GM21723 (cell line): ENCODE measurements around the gene ELMO1.

ENCODE experiments used
- ATAC-seq: cut with Tn5 transposase; IDR thresholded peaks from one replicate; pipeline ENCODE4 v1.9.1; 2021; ENCODE audit warnings: mild to moderate bottlenecking, moderate library complexity; ENCODE audit not compliant: unreplicated experiment

The ELMO1 gene

GRCh38 chr7:37282093-37282444 is 166.6 kb downstream of the ELMO1 start:
- no peak for ATAC-seq

- ATAC-seq, result no peak
Observed at GRCh38 chr7:37281368-37282092, 167.1 kb downstream of the ELMO1 start.

- ATAC-seq, result no peak
Observed at GRCh38 chr7:37277513-37277912, 171.2 kb downstream of the ELMO1 start.

DNA sequence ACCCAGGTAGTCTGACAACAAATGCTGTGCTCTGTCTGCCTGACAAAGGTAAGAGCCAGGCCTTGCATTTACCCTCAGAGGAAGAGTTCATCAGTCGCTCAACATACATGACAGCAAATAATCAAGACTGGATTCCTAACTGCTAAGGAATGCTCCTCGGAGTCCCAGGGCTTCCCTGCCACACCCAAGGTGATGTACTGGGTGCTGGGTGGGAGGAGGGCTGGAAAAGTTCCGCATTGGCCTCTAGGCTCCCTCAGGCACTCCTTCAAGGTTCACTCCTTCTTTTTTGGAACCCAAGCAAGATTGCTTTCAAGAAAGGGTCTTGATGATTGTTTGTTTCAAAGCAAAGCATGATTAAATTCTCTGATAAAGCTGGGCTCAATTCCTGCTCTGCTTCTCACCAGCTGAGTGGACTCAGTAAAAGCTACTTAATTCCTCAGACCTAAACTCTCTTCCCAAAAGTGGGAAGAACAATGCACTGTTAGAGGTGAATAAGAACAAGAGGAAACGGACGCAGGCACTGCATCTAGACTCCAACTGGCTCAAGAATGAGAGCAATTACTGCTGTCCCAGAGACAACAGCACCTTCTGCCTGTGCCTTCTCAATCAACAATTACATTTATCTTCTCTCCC is 173.5 kb downstream of the ELMO1 start:
- no peak for ATAC-seq

DNA sequence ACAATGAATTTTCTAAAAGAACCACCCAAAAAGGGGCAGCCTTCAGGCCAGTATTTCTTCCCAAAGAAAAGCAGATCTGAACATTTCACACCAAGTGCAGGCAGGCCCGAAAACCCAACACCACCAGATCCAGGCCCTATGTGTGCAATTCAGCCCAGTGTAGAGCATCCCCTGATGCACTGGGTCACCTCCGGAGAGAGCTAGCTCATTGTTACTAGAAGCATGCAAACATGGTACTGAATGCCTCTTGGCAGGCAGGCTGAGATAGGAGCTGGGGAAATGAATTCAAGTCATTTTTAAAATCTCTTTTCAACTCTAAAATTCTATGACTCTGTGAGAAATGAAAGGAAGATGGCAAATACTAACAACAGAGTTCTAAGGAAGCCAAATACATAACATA is 174.8 kb downstream of the ELMO1 start:
- no peak for ATAC-seq

DNA sequence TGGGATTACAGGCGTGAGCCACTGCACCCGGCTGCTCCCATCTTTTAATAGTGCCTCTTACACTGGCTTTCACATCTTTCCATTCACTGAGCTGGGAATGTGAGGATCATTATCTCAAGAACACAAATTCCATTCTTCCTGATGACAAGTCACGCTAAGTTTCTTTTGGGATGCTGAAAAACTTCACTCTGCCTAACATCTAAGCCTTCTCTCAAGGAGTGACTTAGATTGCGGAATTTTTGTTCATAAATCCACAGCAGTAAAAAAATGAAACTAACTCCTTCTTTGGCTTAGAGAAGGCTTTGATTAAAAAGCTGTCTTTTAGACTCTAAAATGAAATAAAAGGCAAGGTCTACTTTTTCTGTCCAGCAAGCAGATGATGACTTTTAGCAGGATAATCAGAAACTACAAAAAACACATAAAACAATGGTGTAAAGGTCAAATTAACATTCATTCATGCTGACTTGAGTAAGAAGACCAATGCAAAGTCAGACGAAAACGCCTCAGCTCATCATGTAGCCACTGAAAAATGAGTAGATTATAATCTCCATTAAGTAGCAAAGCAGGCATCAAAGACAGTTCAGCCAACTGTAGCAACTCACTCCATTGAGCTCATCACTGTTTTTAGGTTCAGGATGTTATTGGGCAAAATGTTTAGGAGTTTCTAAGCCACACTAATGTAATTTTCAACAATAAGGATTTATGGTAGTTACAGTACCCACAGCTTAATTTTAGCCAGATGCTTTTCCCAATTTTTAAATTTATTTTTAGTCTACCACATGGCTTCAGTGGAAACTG is 178.8 kb downstream of the ELMO1 start:
- ATAC-seq, result no peak

GRCh38 chr7:37267251-37267650 is 181.4 kb downstream of the ELMO1 start:
- no peak for ATAC-seq

DNA sequence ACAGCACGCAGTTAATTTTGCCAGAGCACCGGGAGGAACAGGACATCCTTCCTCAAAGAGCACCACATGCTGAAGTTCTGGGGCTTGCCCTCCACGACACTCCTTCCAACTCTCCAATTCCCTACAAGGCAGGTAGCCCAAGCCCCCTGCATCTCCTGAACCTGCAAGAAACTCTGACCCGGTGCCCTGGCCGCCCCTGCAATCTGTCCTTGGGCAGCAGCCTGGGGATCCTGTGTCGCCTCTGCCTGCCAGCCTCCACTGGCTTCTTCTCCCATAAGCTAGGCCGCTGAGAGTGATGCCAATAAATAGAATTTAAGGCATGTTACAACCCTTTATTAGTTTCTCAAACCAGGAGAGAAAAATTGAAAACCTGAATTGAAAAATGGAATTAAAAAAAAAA is 182.8 kb downstream of the ELMO1 start:
- no peak for ATAC-seq

- no peak for ATAC-seq
Observed at GRCh38 chr7:37265006-37265405, 183.7 kb downstream of the ELMO1 start.

DNA sequence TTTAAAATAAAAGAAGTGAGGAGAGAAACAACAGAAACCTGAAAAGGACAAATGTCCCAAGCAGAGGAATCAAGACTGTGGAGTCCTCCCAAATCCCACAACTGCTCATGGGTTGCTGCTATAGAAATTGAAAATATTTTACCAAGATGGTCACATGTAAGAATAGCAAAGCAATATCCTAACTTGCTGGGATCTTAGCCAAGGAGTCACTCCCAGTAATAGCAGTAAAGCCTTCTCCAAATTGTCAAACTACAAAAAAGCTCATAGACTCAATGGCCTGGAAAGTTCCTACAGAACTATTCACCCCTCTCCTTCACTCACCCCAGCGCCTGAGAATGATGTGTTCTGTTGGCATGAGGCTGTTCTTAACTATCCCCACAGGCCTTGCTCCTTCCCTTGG is 186.5 kb downstream of the ELMO1 start:
- ATAC-seq, result no peak

GRCh38 chr7:37259319-37259821 is 189.3 kb downstream of the ELMO1 start:
- no peak for ATAC-seq

GRCh38 chr7:37256631-37257030 is 192.0 kb downstream of the ELMO1 start:
- no peak for ATAC-seq

GRCh38 chr7:37255327-37255944 is 193.2 kb downstream of the ELMO1 start:
- ATAC-seq, result no peak

DNA sequence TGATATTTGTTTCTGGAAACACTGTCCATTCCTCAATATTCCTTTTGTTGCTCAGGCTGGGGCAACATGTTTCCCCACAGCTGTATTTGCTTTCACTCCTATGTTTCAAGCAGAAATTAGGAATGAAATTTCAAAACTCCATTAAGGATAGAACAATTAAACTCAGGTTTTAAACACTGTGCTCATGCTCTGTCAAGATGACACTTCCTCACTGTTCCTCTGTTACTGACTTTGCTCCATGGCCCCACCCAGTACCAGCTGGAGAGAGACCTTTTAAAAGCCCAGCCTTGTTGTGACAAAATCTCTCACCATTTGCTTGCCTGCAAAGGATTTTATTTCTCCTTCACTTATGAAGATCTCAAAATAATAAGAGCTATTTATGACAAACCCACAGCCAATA is 197.4 kb downstream of the ELMO1 start:
- ATAC-seq, result no peak

DNA sequence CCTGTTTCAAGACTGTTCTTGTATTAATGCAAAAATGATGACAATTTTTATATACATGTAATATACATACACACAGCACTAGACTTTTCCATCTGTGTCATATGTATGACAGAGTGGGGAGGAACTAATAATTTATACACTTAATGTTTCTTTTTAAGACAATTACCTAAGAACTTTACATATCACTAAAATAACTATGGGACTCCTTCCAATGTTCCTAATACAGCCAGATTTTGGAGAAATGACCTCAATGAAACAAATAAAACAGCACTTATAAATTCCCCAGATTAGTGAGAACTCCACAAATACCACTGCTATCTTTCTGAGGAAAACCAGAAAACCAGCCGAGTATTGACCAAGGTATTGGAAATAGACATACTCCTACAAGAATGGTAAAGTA is 199.4 kb downstream of the ELMO1 start:
- no peak for ATAC-seq

- ATAC-seq, result no peak
Observed at GRCh38 chr7:37248396-37248861, 200.2 kb downstream of the ELMO1 start.

- ATAC-seq, result no peak
Observed at GRCh38 chr7:37247861-37248260, 200.8 kb downstream of the ELMO1 start.

- ATAC-seq, result no peak
Observed at GRCh38 chr7:37245590-37245989, 203.1 kb downstream of the ELMO1 start.

GRCh38 chr7:37236906-37237305 is 211.8 kb downstream of the ELMO1 start:
- no peak for ATAC-seq

DNA sequence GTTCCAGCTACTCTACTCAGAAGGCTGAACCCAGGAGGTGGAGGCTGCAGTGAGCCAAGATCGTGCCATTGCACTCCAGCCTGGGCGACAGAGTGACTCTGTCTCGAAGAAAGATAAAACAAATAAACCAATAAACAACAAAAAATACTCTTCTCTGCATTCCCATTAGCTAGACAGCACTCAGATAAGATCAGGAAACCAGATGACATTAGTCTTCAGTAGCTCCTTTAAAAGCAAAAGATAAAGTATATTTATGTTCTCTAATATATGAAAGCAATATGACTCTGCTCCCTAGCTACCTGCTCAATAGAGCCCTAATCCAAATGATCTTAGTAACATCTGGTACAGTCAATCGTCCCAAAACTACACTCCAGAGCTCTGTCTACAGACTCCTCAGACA is 212.9 kb downstream of the ELMO1 start:
- ATAC-seq, result no peak

GRCh38 chr7:37234928-37235327 is 213.7 kb downstream of the ELMO1 start:
- no peak for ATAC-seq
